Tibial nerve (tissue), 4 donors: ENCODE data around the gene NACC1. TPM values are rescaled to one million over a fixed set of nuclear protein-coding genes. Genes with fewer than 3 reads are reported as not detected.
A peak's percentile ranks its signal among the peaks of the same experiment; 100 is the strongest.

Source experiments
- DNase-seq, 2 donors: peaks; one replicate each; pipeline ENCODE4 v3.0.0-alpha.2; 2019; ENCODE audit warnings: low spot score in 2 of 2
- H3K27ac ChIP-seq, 4 donors: fragments of 200-600 bp; sonication (generic) in 3 of 4; one replicate each; pipeline ENCODE4 v1.5.1; 2017 to 2019; ENCODE audit warnings: mild to moderate bottlenecking in 1 of 4
- H3K27me3 ChIP-seq, 2 donors: fragments of 200-600 bp; sonication (generic) in 1 of 2; one replicate each; pipeline versions ENCODE4 v1.5.1 to v1.6.0; 2017 to 2019
- H3K36me3 ChIP-seq, 3 donors: fragments of 200-600 bp; sonication (generic); one replicate each; pipeline ENCODE4 v1.5.1; 2018 to 2019
- H3K4me1 ChIP-seq, 4 donors: fragments of 200-600 bp; sonication (generic) in 3 of 4; one replicate each; pipeline ENCODE4 v1.5.1; 2017 to 2019
- H3K4me3 ChIP-seq, 4 donors: fragments of 200-600 bp; sonication (generic) in 3 of 4; one replicate each; pipeline ENCODE4 v1.5.1; 2017 to 2019; ENCODE audit warnings: mild to moderate bottlenecking in 1 of 4, moderate library complexity in 1 of 4
- H3K9me3 ChIP-seq, 4 donors: fragments of 200-600 bp; sonication (generic) in 3 of 4; one replicate each; pipeline ENCODE4 v1.5.1; 2017 to 2019
- CTCF ChIP-seq, 5 experiments: fragments of 200-600 bp in 3 of 5; fragments of 450-650 bp in 2 of 5; sonication (generic) in 3 of 5; IDR thresholded peaks; one replicate each; pipeline ENCODE4 v1.5.1; 2016 to 2019; ENCODE audit warnings: antibody characterized with exemption in 5 of 5, mild to moderate bottlenecking in 3 of 5, moderate library complexity in 2 of 5
- EP300 ChIP-seq, 2 donors: sonication (generic); formaldehyde crosslinking; IDR thresholded peaks; one replicate each; pipeline ENCODE4 v1.6.1; 2017; ENCODE audit warnings: antibody characterized with exemption in 2 of 2, mild to moderate bottlenecking in 1 of 2
- POLR2A ChIP-seq, 2 donors: fragments of 450-650 bp; IDR thresholded peaks; one replicate each; pipeline ENCODE4 v1.6.1; 2017; ENCODE audit warnings: antibody characterized with exemption in 2 of 2, mild to moderate bottlenecking in 2 of 2, moderate library complexity in 2 of 2
- WGBS, 2 donors: methylation state at CpG; one replicate each; pipeline ENCODE4 v1.1.5; 2018; 5-methylcytosine and 5-hydroxymethylcytosine counted together
- total RNA-seq, 4 donors: library from RNA; depleted of rRNA; stranded (reverse); fragments of >200 nt; gene quantifications; one replicate each; pipeline ENCODE4 v1.1.0, GENCODE V29; 2016

NACC1 gene
- total RNA-seq, 4 donors from 2014 or later = 15.3 to 37.1 (median 25.8) TPM

DNA sequence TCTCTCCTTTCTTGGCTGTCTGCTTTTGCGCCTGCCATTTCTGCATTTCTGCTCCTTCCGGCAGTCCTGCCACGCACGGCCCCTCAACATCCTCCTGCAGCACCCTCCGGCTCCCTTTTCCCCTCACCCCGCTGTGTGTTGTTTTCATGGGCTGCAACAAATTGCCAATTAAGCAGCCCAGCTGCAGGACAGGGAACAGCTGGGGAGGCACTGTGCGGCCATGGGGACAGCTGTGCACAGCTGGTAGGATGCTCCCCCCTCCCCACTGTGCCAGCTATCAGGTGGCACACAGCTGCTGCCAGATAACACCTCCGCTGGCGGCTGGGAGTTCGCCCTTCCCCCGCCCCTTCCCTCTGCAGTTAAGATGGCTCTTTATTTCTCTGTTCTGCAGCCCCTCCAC, 40.8 kb upstream of the NACC1 start:
- H3K36me3 ChIP-seq = peaks cover 0 to 71% (median 0%) of the 10 kb centered on the region in 3 donors
- TF ChIP-seq CTCF (IDR thresholded peaks at IDR 0.05) (no peak), POLR2A (IDR thresholded peaks at IDR 0.05) (no peak), EP300 (IDR thresholded peaks at IDR 0.05) (no peak)
- 77 to 79% methylated on average over 11 of the region's 11 CpGs for WGBS, 2 donors

GRCh38 chr19:13078381-13078780, 39.7 kb upstream of the NACC1 start:
- Histone ChIP-seq H3K4me3 (no peak overlapping the region), H3K27ac (peak overlapping the region; percentile 60 to 84 (median 68)), H3K36me3 (peaks cover 0 to 76% (median 0%) of the 10 kb centered on the region in 3 donors), H3K9me3 (no peaks in the 10 kb centered on the region), H3K4me1 (peaks cover 0 to 84% (median 45%) of the 10 kb centered on the region in 4 donors), H3K27me3 (no peaks in the 10 kb centered on the region)
- 74 to 84% methylated on average over 10 of the region's 10 CpGs for WGBS, 2 donors
- DNase-seq = no peak
- TF ChIP-seq EP300 (IDR thresholded peaks at IDR 0.05) = no peak
- no peak for TF ChIP-seq POLR2A (IDR thresholded peaks at IDR 0.05)
- TF ChIP-seq CTCF (IDR thresholded peaks at IDR 0.05) = no peak

More for the DNA sequence above, 40.8 kb upstream of the NACC1 start:
- Histone ChIP-seq H3K27ac (peak overlapping the region in 2 of 4 donors; percentile 67 to 84), H3K4me1 (peaks cover 0 to 84% (median 46%) of the 10 kb centered on the region in 4 donors), H3K4me3 (no peak overlapping the region), H3K27me3 (no peaks in the 10 kb centered on the region), H3K9me3 (no peaks in the 10 kb centered on the region)
- no peak for DNase-seq

GRCh38 chr19:13078897-13079541, 39.0 kb upstream of the NACC1 start:
- H3K4me3 ChIP-seq = no peak overlapping the region
- no peak for DNase-seq
- H3K4me1 ChIP-seq = peaks cover 0 to 84% (median 42%) of the 10 kb centered on the region in 4 donors
- WGBS, 2 donors = 62 to 67% methylated on average over 8 to 12 of the region's 12 CpGs
- TF ChIP-seq CTCF (IDR thresholded peaks at IDR 0.05) = no peak
- no peak for TF ChIP-seq POLR2A (IDR thresholded peaks at IDR 0.05)
- no peak for TF ChIP-seq EP300 (IDR thresholded peaks at IDR 0.05)
- H3K9me3 ChIP-seq = no peaks in the 10 kb centered on the region
- no peaks in the 10 kb centered on the region for H3K27me3 ChIP-seq
- peak overlapping the region; percentile 60 to 84 (median 68) for H3K27ac ChIP-seq
- H3K36me3 ChIP-seq = peaks cover 0 to 77% (median 0%) of the 10 kb centered on the region in 3 donors

GRCh38 chr19:13079542-13079986, 38.5 kb upstream of the NACC1 start:
- WGBS, 2 donors = 47 to 54% methylated on average over 14 to 16 of the region's 16 CpGs
- no peaks in the 10 kb centered on the region for H3K9me3 ChIP-seq
- H3K4me3 ChIP-seq = no peak overlapping the region
- no peak for DNase-seq
- H3K27me3 ChIP-seq = no peaks in the 10 kb centered on the region
- no peak for TF ChIP-seq POLR2A (IDR thresholded peaks at IDR 0.05)
- TF ChIP-seq CTCF (IDR thresholded peaks at IDR 0.05) = no peak
- no peak for TF ChIP-seq EP300 (IDR thresholded peaks at IDR 0.05)
- H3K36me3 ChIP-seq = peaks cover 0 to 76% (median 0%) of the 10 kb centered on the region in 3 donors
- peaks cover 0 to 82% (median 40%) of the 10 kb centered on the region in 4 donors for H3K4me1 ChIP-seq
- peak overlapping the region; percentile 60 to 84 (median 68) for H3K27ac ChIP-seq
